Neural cell (in vitro differentiated cells): ENCODE data around the gene CACNA1D.

Experiments used
- CTCF ChIP-seq: fragments of 450-650 bp; IDR thresholded peaks from 2 replicates; pipeline ENCODE4 v1.5.1; 2014; ENCODE audit warnings: antibody characterized with exemption, mild to moderate bottlenecking, moderate library complexity; ENCODE audit not compliant: poor library complexity, severe bottlenecking
- POLR2AphosphoS5 ChIP-seq: IDR thresholded peaks from 2 replicates; pipeline ENCODE4 v1.6.1; 2012

GRCh38 chr3:53534676-53535400, 40.4 kb downstream of the CACNA1D start:
- TF ChIP-seq CTCF (no peak), POLR2AphosphoS5 (no peak)
